Panc1 (cell line): Measurements from ENCODE around the gene PCYT2.

Experiments used
- CTCF ChIP-seq: fragments of 450-650 bp; IDR thresholded peaks from 2 replicates; pipeline ENCODE4 v1.5.1; 2017; ENCODE audit warnings: mild to moderate bottlenecking
- POLR2AphosphoS5 ChIP-seq: IDR thresholded peaks from 2 replicates; pipeline ENCODE4 v1.6.1; 2012; ENCODE audit warnings: mild to moderate bottlenecking, low read depth, low read length, moderate library complexity
- SIN3A ChIP-seq: IDR thresholded peaks from 2 replicates; pipeline ENCODE4 v1.6.1; 2012; ENCODE audit warnings: low read depth, mild to moderate bottlenecking, low read length, moderate library complexity, borderline replicate concordance; ENCODE audit not compliant: insufficient read depth
- TCF7L2 ChIP-seq: IDR thresholded peaks from 2 replicates; pipeline ENCODE4 v1.6.1; 2011; ENCODE audit warnings: mild to moderate bottlenecking, low read depth, low read length, inconsistent platforms
- TF ChIP-seq, protein P1 (sequence below), 2 experiments: IDR thresholded peaks; 2 replicates each; pipeline ENCODE4 v1.6.1; 2011 to 2012; ENCODE audit warnings: low read depth in 2 of 2, control low read depth in 1 of 2, low read length in 1 of 2, mild to moderate bottlenecking in 1 of 2, moderate library complexity in 1 of 2; ENCODE audit not compliant: insufficient read depth in 1 of 2

GRCh38 chr17:81935709-81936084 lies 24.5 kb upstream of the PCYT2 start:
- TF ChIP-seq SIN3A = no peak
- TF ChIP-seq CTCF = no peak
- TF ChIP-seq TCF7L2 = no peak
- TF ChIP-seq POLR2AphosphoS5 = no peak
- TF ChIP-seq, protein P1, sequence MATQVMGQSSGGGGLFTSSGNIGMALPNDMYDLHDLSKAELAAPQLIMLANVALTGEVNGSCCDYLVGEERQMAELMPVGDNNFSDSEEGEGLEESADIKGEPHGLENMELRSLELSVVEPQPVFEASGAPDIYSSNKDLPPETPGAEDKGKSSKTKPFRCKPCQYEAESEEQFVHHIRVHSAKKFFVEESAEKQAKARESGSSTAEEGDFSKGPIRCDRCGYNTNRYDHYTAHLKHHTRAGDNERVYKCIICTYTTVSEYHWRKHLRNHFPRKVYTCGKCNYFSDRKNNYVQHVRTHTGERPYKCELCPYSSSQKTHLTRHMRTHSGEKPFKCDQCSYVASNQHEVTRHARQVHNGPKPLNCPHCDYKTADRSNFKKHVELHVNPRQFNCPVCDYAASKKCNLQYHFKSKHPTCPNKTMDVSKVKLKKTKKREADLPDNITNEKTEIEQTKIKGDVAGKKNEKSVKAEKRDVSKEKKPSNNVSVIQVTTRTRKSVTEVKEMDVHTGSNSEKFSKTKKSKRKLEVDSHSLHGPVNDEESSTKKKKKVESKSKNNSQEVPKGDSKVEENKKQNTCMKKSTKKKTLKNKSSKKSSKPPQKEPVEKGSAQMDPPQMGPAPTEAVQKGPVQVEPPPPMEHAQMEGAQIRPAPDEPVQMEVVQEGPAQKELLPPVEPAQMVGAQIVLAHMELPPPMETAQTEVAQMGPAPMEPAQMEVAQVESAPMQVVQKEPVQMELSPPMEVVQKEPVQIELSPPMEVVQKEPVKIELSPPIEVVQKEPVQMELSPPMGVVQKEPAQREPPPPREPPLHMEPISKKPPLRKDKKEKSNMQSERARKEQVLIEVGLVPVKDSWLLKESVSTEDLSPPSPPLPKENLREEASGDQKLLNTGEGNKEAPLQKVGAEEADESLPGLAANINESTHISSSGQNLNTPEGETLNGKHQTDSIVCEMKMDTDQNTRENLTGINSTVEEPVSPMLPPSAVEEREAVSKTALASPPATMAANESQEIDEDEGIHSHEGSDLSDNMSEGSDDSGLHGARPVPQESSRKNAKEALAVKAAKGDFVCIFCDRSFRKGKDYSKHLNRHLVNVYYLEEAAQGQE (IDR thresholded peaks at IDR 0.05; ENCODE audit: insufficient read depth in 1 of 2, low read depth in 2 of 2, low read length in 1 of 2) = no peak
